HepG2 (cell line): ENCODE data around the gene OPRD1. TPM values are rescaled to one million over a fixed set of nuclear protein-coding genes. Genes with fewer than 3 reads are reported as not detected.

Experiments used
- ARID5B ChIP-seq: IDR thresholded peaks from 2 replicates; pipeline ENCODE4 v1.4.0; 2020; ENCODE audit warnings: mild to moderate bottlenecking, missing genetic modification reagents
- CBX5 ChIP-seq: sonication (generic); formaldehyde crosslinking; IDR thresholded peaks from 2 replicates; pipeline ENCODE4 v1.4.0; 2020; ENCODE audit warnings: missing genetic modification reagents, borderline replicate concordance
- CREM ChIP-seq, 2 experiments: sonication (generic) in 1 of 2; formaldehyde crosslinking in 1 of 2; IDR thresholded peaks; 2 replicates each; pipeline versions ENCODE4 v1.4.0 to v1.6.1; 2016 to 2020; ENCODE audit warnings: antibody characterized with exemption in 1 of 2, mild to moderate bottlenecking in 1 of 2, missing genetic modification reagents in 1 of 2
- CTCF ChIP-seq: sonication (generic); formaldehyde crosslinking; IDR thresholded peaks from 2 replicates; pipeline ENCODE4 v1.5.0; 2020; ENCODE audit warnings: mild to moderate bottlenecking, missing genetic modification reagents, moderate library complexity
- ELF1 ChIP-seq: sonication (generic); formaldehyde crosslinking; IDR thresholded peaks from 2 replicates; pipeline ENCODE4 v1.4.0; 2020; ENCODE audit warnings: missing genetic modification reagents
- ETV5 ChIP-seq: IDR thresholded peaks from 2 replicates; pipeline ENCODE4 v1.6.1; 2018; ENCODE audit warnings: missing biosample characterization, missing genetic modification reagents, inconsistent platforms, borderline replicate concordance
- MAX ChIP-seq: IDR thresholded peaks from 2 replicates; pipeline ENCODE4 v1.6.1; 2012; ENCODE audit warnings: inconsistent platforms
- NFE2L2 ChIP-seq: fragments of 150-350 bp; IDR thresholded peaks from 2 replicates; pipeline ENCODE4 v1.6.1; 2014; ENCODE audit warnings: low read length
- PRDM15 ChIP-seq: sonication (generic); formaldehyde crosslinking; IDR thresholded peaks from 2 replicates; pipeline ENCODE4 v1.4.0; 2020; ENCODE audit warnings: missing genetic modification reagents
- RNF2 ChIP-seq: fragments of 450-650 bp; conservative IDR thresholded peaks from 2 replicates; pipeline ENCODE4 v1.6.1; 2016; ENCODE audit warnings: low read depth
- SSRP1 ChIP-seq: IDR thresholded peaks from 2 replicates; pipeline ENCODE4 v1.6.1; 2016; ENCODE audit warnings: control low read depth
- ZBED4 ChIP-seq: sonication (generic); formaldehyde crosslinking; IDR thresholded peaks from 2 replicates; pipeline ENCODE4 v1.4.0; 2020; ENCODE audit warnings: missing genetic modification reagents, borderline replicate concordance
- ZBTB8A ChIP-seq: sonication (generic); formaldehyde crosslinking; IDR thresholded peaks from 2 replicates; pipeline ENCODE4 v1.4.0; 2020; ENCODE audit warnings: mild to moderate bottlenecking, low read depth, missing genetic modification reagents, borderline replicate concordance
- polyA plus RNA-seq, 8 experiments: library from polyadenylated mRNA; depleted of rRNA in 3 of 8; stranded (reverse) in 7 of 8; unstranded in 1 of 8; fragments of >200 nt; fragmentation: Illumina TruSeq in 4 of 8; extraction: Trizol in 4 of 8; gene quantifications; 2 replicates each; pipeline versions ENCODE4 v1.2.1 to v1.2.3, GENCODE V29; 2011 to 2016; ENCODE audit warnings: low read depth in 4 of 8, missing spikeins in 1 of 8, mixed read lengths in 1 of 8; ENCODE audit not compliant: insufficient read depth in 1 of 8
- total RNA-seq, 5 experiments: library from RNA; depleted of rRNA; stranded (reverse); fragments of >200 nt; fragmentation: Illumina TruSeq; extraction: Trizol; gene quantifications; 2 replicates each; pipeline ENCODE4 v1.2.3, GENCODE V29; 2016; ENCODE audit warnings: low read depth in 1 of 5

The OPRD1 gene
- total and polyA plus RNA-seq, 2 of the 13 experiments (the other 11 are each of a cell fraction or from before 2014, with no cell fraction given), result 0.02 to 0.03 TPM

- TF ChIP-seq ZBTB8A (CRISPR knock-in tag) (no peak), NFE2L2 (0 out of 2 replicates have a peak, but pooled peaks have one; percentile 24), PRDM15 (CRISPR knock-in tag) (no peak), CREM (IDR thresholded peaks at IDR 0.05) (no peak), CREM (CRISPR knock-in tag; IDR thresholded peaks at IDR 0.05) (no peak), CTCF (CRISPR knock-in tag) (peak; percentile 99), CBX5 (CRISPR knock-in tag) (peak; percentile 39; the same call in 1 of the 2 replicates), ZBED4 (CRISPR knock-in tag) (no peak), SSRP1 (CRISPR knock-in tag) (0 out of 2 replicates have a peak, but pooled peaks have one; percentile 32), RNF2 (0 out of 2 replicates have a peak, but pooled peaks have one; percentile 19), ETV5 (peak; percentile 95), ELF1 (CRISPR knock-in tag) (peak; percentile 95), MAX (peak; percentile 33; the same call in 1 of the 2 replicates), ARID5B (CRISPR knock-in tag) (peak; percentile 68)
Observed at GRCh38 chr1:28882009-28882628, 70.1 kb downstream of the OPRD1 start (continued).
